DOHH2 (cell line): ENCODE data around the gene MPDZ.

Experiments used
- H3F3A ChIP-seq: fragments of 200-600 bp; sonication (generic), shearing (Covaris generic); 2 replicates; pipeline ENCODE4 v1.6.0; 2016; ENCODE audit warnings: antibody characterized with exemption, mild to moderate bottlenecking; ENCODE audit not compliant: control insufficient read depth, insufficient read depth
- H3K27ac ChIP-seq: fragments of 200-600 bp; sonication (generic); 2 replicates; pipeline ENCODE4 v1.5.1; 2014; ENCODE audit warnings: low read depth, mild to moderate bottlenecking, low read length, moderate library complexity
- H3K27me3 ChIP-seq: fragments of 200-600 bp; sonication (generic); 2 replicates; pipeline ENCODE4 v1.6.1; 2014; ENCODE audit warnings: mild to moderate bottlenecking, low read length, mixed read lengths; ENCODE audit not compliant: control insufficient read depth
- H3K36me3 ChIP-seq: fragments of 200-600 bp; sonication (generic); 2 replicates; pipeline ENCODE4 v1.6.1; 2014; ENCODE audit warnings: mild to moderate bottlenecking, low read length, moderate library complexity, mixed read lengths; ENCODE audit not compliant: control insufficient read depth
- H3K4me1 ChIP-seq: fragments of 200-600 bp; sonication (generic); 2 replicates; pipeline ENCODE4 v1.6.1; 2014; ENCODE audit warnings: mild to moderate bottlenecking, low read length, mixed read lengths; ENCODE audit not compliant: control insufficient read depth
- H3K4me2 ChIP-seq: fragments of 200-600 bp; sonication (generic); 2 replicates; pipeline ENCODE4 v1.6.0; 2014; ENCODE audit warnings: mild to moderate bottlenecking, low read length, moderate library complexity
- H3K4me3 ChIP-seq: fragments of 200-600 bp; sonication (generic); 2 replicates; pipeline ENCODE4 v1.5.1; 2014; ENCODE audit warnings: mild to moderate bottlenecking, low read length, mixed read lengths
- H3K79me2 ChIP-seq: fragments of 200-600 bp; sonication (generic); 2 replicates; pipeline ENCODE4 v1.6.1; 2014; ENCODE audit warnings: mild to moderate bottlenecking, low read length, mixed read lengths; ENCODE audit not compliant: control insufficient read depth
- H3K9me2 ChIP-seq: fragments of 200-600 bp; sonication (generic); replicated peaks from 2 replicates; pipeline ENCODE4 v1.6.1; 2014; ENCODE audit warnings: mild to moderate bottlenecking, low read length, mixed read lengths; ENCODE audit not compliant: control insufficient read depth
- H3K9me3 ChIP-seq: fragments of 200-600 bp; sonication (generic); 2 replicates; pipeline ENCODE4 v1.6.1; 2014; ENCODE audit warnings: antibody characterized with exemption, low read length, mixed read lengths; ENCODE audit not compliant: control insufficient read depth, insufficient read depth
- H4K20me1 ChIP-seq: fragments of 200-600 bp; sonication (generic); 2 replicates; pipeline ENCODE4 v1.6.0; 2014; ENCODE audit warnings: low read depth, mild to moderate bottlenecking, antibody characterized with exemption, low read length, moderate library complexity; ENCODE audit not compliant: control insufficient read depth, insufficient read depth
- EZH2phosphoT487 ChIP-seq: fragments of 200-600 bp; sonication (generic); IDR thresholded peaks from 2 replicates; pipeline ENCODE4 v1.6.1; 2017; ENCODE audit warnings: borderline replicate concordance, mild to moderate bottlenecking, antibody characterized with exemption, low read length, moderate library complexity, mixed read lengths
- TF ChIP-seq, protein P1 (sequence below): fragments of 200-600 bp; sonication (generic); IDR thresholded peaks from one replicate; pipeline ENCODE4 v1.5.1; 2014; ENCODE audit warnings: antibody characterized with exemption, mild to moderate bottlenecking, low read depth, low read length; ENCODE audit not compliant: poor library complexity, severe bottlenecking

Gene MPDZ

DNA sequence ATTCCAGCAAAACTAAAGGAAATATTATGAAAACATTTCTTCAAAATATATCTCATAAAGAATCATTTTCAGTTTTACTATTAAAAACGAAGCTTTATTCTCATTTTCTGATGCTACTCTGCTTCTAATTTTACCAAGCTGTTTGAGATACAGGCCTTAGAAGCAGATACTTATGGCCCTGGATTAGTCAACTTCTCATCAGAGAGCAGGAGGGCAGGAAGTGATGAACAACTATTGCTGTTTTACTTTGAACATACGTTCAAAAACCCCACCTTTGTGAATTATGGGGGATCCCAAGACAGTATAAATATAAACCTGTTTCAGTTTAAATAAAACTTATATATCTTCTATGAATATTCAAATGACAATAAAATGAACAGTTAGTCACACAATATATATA is 16.0 kb downstream of the MPDZ start:
- H3K9me3 ChIP-seq: no peaks in the 10 kb centered on the region
- no peaks in the 10 kb centered on the region for H3K36me3 ChIP-seq
- no peaks in the 10 kb centered on the region for H3K27me3 ChIP-seq
- no peak for TF ChIP-seq EZH2phosphoT487
- H3K79me2 ChIP-seq: no peaks in the 10 kb centered on the region
- H3K9me2 ChIP-seq: no peaks in the 10 kb centered on the region
- no peak overlapping the region for H3K27ac ChIP-seq
- H4K20me1 ChIP-seq: no peaks in the 10 kb centered on the region
- H3F3A ChIP-seq: no peaks in the 10 kb centered on the region
- no peaks in the 10 kb centered on the region for H3K4me1 ChIP-seq
- no peak overlapping the region for H3K4me2 ChIP-seq
- no peak overlapping the region for H3K4me3 ChIP-seq

GRCh38 chr9:13252852-13253251 is 26.6 kb downstream of the MPDZ start:
- no peaks in the 10 kb centered on the region for H3K4me1 ChIP-seq

DNA sequence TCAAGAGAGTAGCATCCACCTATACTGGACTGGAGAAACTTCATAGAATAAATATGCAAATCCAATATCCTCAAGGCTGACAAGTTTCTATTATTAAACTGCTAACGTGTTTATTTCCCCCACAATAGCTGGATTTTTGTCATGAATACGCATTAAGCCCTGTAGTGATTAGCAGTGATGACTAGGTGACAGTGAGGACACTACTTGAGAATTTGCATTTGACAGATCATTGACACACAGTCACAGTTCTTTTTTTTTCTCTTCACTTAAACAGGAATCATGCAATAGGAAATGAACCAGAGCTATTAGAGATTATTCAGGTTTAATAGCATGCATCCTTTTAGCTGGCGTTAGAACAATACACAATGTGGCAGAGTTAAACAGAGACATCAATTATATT is 35.3 kb downstream of the MPDZ start:
- TF ChIP-seq EZH2phosphoT487: no peak
- TF ChIP-seq, protein P1, sequence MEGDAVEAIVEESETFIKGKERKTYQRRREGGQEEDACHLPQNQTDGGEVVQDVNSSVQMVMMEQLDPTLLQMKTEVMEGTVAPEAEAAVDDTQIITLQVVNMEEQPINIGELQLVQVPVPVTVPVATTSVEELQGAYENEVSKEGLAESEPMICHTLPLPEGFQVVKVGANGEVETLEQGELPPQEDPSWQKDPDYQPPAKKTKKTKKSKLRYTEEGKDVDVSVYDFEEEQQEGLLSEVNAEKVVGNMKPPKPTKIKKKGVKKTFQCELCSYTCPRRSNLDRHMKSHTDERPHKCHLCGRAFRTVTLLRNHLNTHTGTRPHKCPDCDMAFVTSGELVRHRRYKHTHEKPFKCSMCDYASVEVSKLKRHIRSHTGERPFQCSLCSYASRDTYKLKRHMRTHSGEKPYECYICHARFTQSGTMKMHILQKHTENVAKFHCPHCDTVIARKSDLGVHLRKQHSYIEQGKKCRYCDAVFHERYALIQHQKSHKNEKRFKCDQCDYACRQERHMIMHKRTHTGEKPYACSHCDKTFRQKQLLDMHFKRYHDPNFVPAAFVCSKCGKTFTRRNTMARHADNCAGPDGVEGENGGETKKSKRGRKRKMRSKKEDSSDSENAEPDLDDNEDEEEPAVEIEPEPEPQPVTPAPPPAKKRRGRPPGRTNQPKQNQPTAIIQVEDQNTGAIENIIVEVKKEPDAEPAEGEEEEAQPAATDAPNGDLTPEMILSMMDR: no peak
- Histone ChIP-seq H3K4me3 (no peak overlapping the region), H3F3A (no peaks in the 10 kb centered on the region), H3K4me1 (no peaks in the 10 kb centered on the region), H3K27ac (no peak overlapping the region), H3K27me3 (no peaks in the 10 kb centered on the region), H3K79me2 (no peaks in the 10 kb centered on the region), H3K9me3 (no peaks in the 10 kb centered on the region), H4K20me1 (no peaks in the 10 kb centered on the region), H3K9me2 (no peaks in the 10 kb centered on the region), H3K4me2 (no peak overlapping the region), H3K36me3 (no peaks in the 10 kb centered on the region)

More at GRCh38 chr9:13252852-13253251, 26.6 kb downstream of the MPDZ start:
- Histone ChIP-seq H3K9me2 (no peaks in the 10 kb centered on the region), H3K36me3 (no peaks in the 10 kb centered on the region), H3K4me3 (no peak overlapping the region), H4K20me1 (no peaks in the 10 kb centered on the region), H3K79me2 (no peaks in the 10 kb centered on the region), H3K27me3 (no peaks in the 10 kb centered on the region), H3K9me3 (no peaks in the 10 kb centered on the region), H3F3A (no peaks in the 10 kb centered on the region), H3K27ac (no peak overlapping the region), H3K4me2 (no peak overlapping the region)
- no peak for TF ChIP-seq EZH2phosphoT487
- TF ChIP-seq, protein P1: no peak

DNA sequence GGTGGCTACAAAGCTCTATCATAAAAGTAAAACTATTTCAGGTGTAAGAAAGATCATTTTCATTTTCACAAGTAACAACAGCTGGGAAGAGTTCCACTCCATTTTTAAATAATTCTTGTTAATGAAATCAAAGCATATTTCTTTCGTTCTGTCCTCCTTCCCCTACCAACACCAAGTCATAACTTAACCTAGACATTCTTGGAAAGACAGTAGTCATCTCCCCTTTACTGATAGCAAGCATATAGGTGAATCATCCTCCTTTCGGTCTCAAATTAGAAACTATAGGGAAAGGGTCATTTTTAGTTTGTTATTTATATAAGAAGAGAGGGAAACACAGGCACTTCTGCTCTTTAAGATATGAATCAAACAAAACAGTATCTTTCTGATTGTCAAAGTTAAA is 38.2 kb downstream of the MPDZ start:
- no peaks in the 10 kb centered on the region for H3K27me3 ChIP-seq
- no peak overlapping the region for H3K4me3 ChIP-seq
- no peak overlapping the region for H3K27ac ChIP-seq
- H3K4me2 ChIP-seq: no peak overlapping the region
- H3K79me2 ChIP-seq: no peaks in the 10 kb centered on the region
- no peaks in the 10 kb centered on the region for H3K36me3 ChIP-seq
- TF ChIP-seq, protein P1: no peak
- no peak for TF ChIP-seq EZH2phosphoT487
- no peaks in the 10 kb centered on the region for H4K20me1 ChIP-seq
- H3K9me3 ChIP-seq: no peaks in the 10 kb centered on the region
- no peaks in the 10 kb centered on the region for H3K4me1 ChIP-seq
- H3F3A ChIP-seq: no peaks in the 10 kb centered on the region
- H3K9me2 ChIP-seq: no peaks in the 10 kb centered on the region
